Endothelial cell of umbilical vein (primary cell): ENCODE results near the gene PITPNM2. TPM values are rescaled to one million over a fixed set of nuclear protein-coding genes. Genes with fewer than 3 reads are reported as not detected.

ENCODE experiments used
- BruUV-seq: library from RNA; stranded (reverse); fragments of 400-500 nt; replicated peaks from 2 replicates; lab custom pipeline; 2021; lab: Mats Ljungman, UMichigan
- CTCF ChIA-PET: fragments of 300-600, 350-600 bp; sonication (Branson Sonifier 250); formaldehyde crosslinking; loops from one replicate; lab custom pipeline; 2021; ENCODE audit warnings: antibody characterized with exemption, inconsistent platforms; lab: Charles Lee
- POLR2A ChIA-PET: fragments of 300-600, 350-600 bp; sonication (Branson Sonifier 250); formaldehyde crosslinking; loops from one replicate; lab custom pipeline; 2021; ENCODE audit warnings: antibody characterized with exemption, inconsistent platforms; lab: Charles Lee
- DNase-seq: peaks from one replicate; pipeline ENCODE4 v3.0.0-alpha.2; 2011; ENCODE audit warnings: low read depth, low spot score
- FAIRE-seq: peaks from 2 replicates; lab custom pipeline; 2011; peaks lifted over from hg19 to GRCh38; lab: Jason Lieb, UNC
- H2AFZ ChIP-seq: 2 replicates; pipeline ENCODE4 v1.6.0; 2012; ENCODE audit warnings: low read depth, low read length, control low read depth, inconsistent platforms
- H3K27ac ChIP-seq: 2 replicates; pipeline ENCODE4 v1.5.1; 2011; ENCODE audit warnings: low read depth, mild to moderate bottlenecking, control low read depth, low read length, moderate library complexity; ENCODE audit not compliant: insufficient read depth
- H3K27me3 ChIP-seq, 2 experiments: 2 replicates each; pipeline versions ENCODE4 v1.6.0 to v1.6.1; 2011; ENCODE audit warnings: low read length in 2 of 2, mixed read lengths in 1 of 2; ENCODE audit not compliant: control insufficient read depth in 2 of 2, insufficient read depth in 2 of 2
- H3K36me3 ChIP-seq, 2 experiments: 2 replicates in 1 of 2; 3 replicates in 1 of 2; pipeline ENCODE4 v1.5.1; 2011; ENCODE audit warnings: low read length in 2 of 2, mild to moderate bottlenecking in 1 of 2, moderate library complexity in 1 of 2; ENCODE audit not compliant: control insufficient read depth in 2 of 2, insufficient read depth in 2 of 2; ENCODE audit errors: extremely low read depth in 1 of 2
- H3K4me1 ChIP-seq: 3 replicates; pipeline ENCODE4 v1.5.1; 2011; ENCODE audit warnings: mild to moderate bottlenecking, low read length; ENCODE audit not compliant: control insufficient read depth, insufficient read depth; ENCODE audit errors: extremely low read depth
- H3K4me2 ChIP-seq: 2 replicates; pipeline ENCODE4 v1.6.1; 2011; ENCODE audit warnings: low read length, control low read depth, mixed read lengths; ENCODE audit not compliant: insufficient read depth
- H3K4me3 ChIP-seq, 3 experiments: fragments of 200-600 bp in 1 of 3; sonication (generic), shearing (Covaris generic) in 1 of 3; replicated peaks in 1 of 3; 2 replicates each; pipeline ENCODE4 v1.5.1; 2011 to 2016; ENCODE audit warnings: control low read depth in 3 of 3, low read length in 3 of 3, mild to moderate bottlenecking in 2 of 3, inconsistent platforms in 1 of 3, low read depth in 1 of 3, moderate library complexity in 1 of 3; ENCODE audit not compliant: insufficient read depth in 1 of 3
- H3K79me2 ChIP-seq: 2 replicates; pipeline ENCODE4 v1.6.0; 2012; ENCODE audit warnings: low read length, inconsistent platforms; ENCODE audit not compliant: control insufficient read depth, insufficient read depth
- H3K9ac ChIP-seq: replicated peaks from 2 replicates; pipeline ENCODE3; 2011; ENCODE audit warnings: low read length, control low read depth; ENCODE audit not compliant: insufficient read depth; ENCODE audit errors: extremely low read depth
- H3K9me1 ChIP-seq: replicated peaks from 3 replicates; pipeline ENCODE4 v1.6.0; 2011; ENCODE audit warnings: mild to moderate bottlenecking, low read length; ENCODE audit not compliant: control insufficient read depth, insufficient read depth; ENCODE audit errors: extremely low read depth
- H3K9me3 ChIP-seq: replicated peaks from 2 replicates; pipeline ENCODE4 v1.5.1; 2012; ENCODE audit warnings: low read length, inconsistent platforms; ENCODE audit not compliant: control insufficient read depth, insufficient read depth
- H4K20me1 ChIP-seq: replicated peaks from 2 replicates; pipeline ENCODE3; 2011; ENCODE audit warnings: mild to moderate bottlenecking, low read length; ENCODE audit not compliant: control insufficient read depth, insufficient read depth; ENCODE audit errors: extremely low read depth
- EZH2 ChIP-seq: IDR thresholded peaks from 2 replicates; pipeline ENCODE4 v1.6.1; 2012; ENCODE audit warnings: borderline replicate concordance, low read depth, mild to moderate bottlenecking, moderate library complexity, low read length, inconsistent platforms; ENCODE audit not compliant: severe bottlenecking
- FOS ChIP-seq: IDR thresholded peaks from 2 replicates; pipeline ENCODE4 v1.6.1; 2011; ENCODE audit warnings: mild to moderate bottlenecking, low read length, moderate library complexity, borderline replicate concordance; ENCODE audit not compliant: insufficient read depth
- GATA2 ChIP-seq: IDR thresholded peaks from 2 replicates; pipeline ENCODE4 v1.7.0; 2011; ENCODE audit warnings: low read depth, mild to moderate bottlenecking, moderate library complexity, mixed read lengths, low read length; ENCODE audit not compliant: insufficient read length, insufficient read depth
- JUN ChIP-seq: IDR thresholded peaks from 2 replicates; pipeline ENCODE4 v1.6.1; 2011; ENCODE audit warnings: borderline replicate concordance, low read depth; ENCODE audit not compliant: insufficient read length, insufficient read depth
- MYC ChIP-seq: IDR thresholded peaks from one replicate; pipeline ENCODE4 v1.6.1; 2011; ENCODE audit warnings: mild to moderate bottlenecking, low read depth, low read length
- POLR2A ChIP-seq: IDR thresholded peaks from 2 replicates; pipeline ENCODE4 v1.6.1; 2012; ENCODE audit warnings: low read depth, mild to moderate bottlenecking, control low read depth, low read length
- POLR2AphosphoS5 ChIP-seq: IDR thresholded peaks from 2 replicates; pipeline ENCODE4 v1.6.1; 2012; ENCODE audit warnings: low read depth, mild to moderate bottlenecking, control low read depth, low read length, moderate library complexity; ENCODE audit not compliant: insufficient read depth
- dilution Hi-C: fragments of 300-500 bp; cut with MboI; formaldehyde crosslinking; loops from one replicate; pipeline ENCODE4 v1.15.0; 2019; ENCODE audit warnings: low sequenced_read_pairs; ENCODE audit not compliant: extremely low pct_ligation_motif_present
- intact Hi-C: fragments of 100-400 bp; cut with micrococcal nuclease; formaldehyde crosslinking; loops from one replicate; pipeline ENCODE4 v1.10.0; 2022
- polyA plus RNA-seq, 4 experiments: library from polyadenylated mRNA; depleted of rRNA in 3 of 4; stranded (reverse) in 3 of 4; unstranded in 1 of 4; fragments of >200 nt; gene quantifications; 2 replicates each; pipeline versions ENCODE4 v1.2.1 to v1.2.3, GENCODE V29; 2011 to 2012; ENCODE audit warnings: missing spikeins in 1 of 4
- total RNA-seq: library from RNA; stranded (reverse); gene quantifications from 2 replicates; pipeline ENCODE4 v1.2.3, GENCODE V29; 2021
- TF ChIP-seq, protein P1 (sequence below), 2 donors: IDR thresholded peaks; 1 replicate in 1 of 2; 2 replicates in 1 of 2; pipeline ENCODE4 v1.5.1; 2011; ENCODE audit warnings: low read length in 2 of 2, mild to moderate bottlenecking in 2 of 2, moderate library complexity in 2 of 2, control low read depth in 1 of 2, inconsistent platforms in 1 of 2, low read depth in 1 of 2; ENCODE audit not compliant: insufficient read depth in 1 of 2; ENCODE audit errors: extremely low read depth in 1 of 2
- TF ChIP-seq, protein P2 (sequence below): IDR thresholded peaks from 2 replicates; pipeline ENCODE4 v1.6.1; 2011; ENCODE audit not compliant: insufficient read depth, insufficient read length

PITPNM2 gene
- total and polyA plus RNA-seq, 2 donors (not counting 3 experiments of a cell fraction or from before 2014, with no cell fraction given): 4.2 to 15.9 TPM

DNA sequence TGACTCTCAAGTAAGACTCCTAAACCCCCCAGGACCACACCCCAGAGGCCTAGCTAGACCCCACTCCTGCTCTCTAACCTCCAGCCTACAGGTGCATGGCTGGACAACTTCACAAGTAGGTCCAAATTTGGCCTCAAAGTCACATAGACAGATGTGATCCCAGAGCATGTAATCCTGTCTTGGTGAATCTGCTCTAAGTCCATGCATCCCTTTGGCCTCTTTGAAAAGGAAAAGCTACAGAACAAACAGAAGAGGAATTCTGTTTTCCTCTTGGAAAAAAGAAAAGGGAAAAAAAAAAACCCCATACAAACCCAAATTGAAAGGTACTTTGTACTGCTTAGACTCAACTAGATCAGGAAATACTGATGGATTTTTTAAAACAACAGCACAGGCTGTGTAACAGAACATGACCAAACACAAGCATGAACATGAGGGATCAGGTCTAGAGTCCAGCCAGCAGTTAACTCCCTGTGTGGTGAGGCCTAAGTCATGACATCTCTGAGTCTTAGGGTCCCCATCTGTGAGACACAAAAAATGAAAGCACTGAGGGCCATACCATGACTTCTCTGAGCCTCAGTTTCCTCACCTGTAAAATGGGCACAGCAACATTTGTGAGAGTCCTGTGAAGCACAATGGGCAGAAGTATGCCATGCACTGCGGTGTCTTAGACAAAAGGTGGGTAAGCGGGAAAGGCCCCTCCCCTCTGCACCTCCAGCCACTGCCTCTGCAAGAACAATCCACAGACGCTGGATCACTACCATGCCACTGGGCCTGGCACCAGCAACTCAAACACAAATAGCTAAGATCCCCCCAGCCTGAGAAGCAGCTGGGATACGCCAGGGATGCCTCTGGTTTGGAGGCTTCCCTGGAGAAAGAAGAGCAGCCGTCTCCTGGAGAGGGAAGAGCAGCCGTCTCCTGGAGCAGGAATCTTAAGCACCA lies 9.9 kb downstream of the PITPNM2 start:
- H3K36me3 ChIP-seq: no peaks in the 10 kb centered on the region

More for the DNA sequence above, 9.9 kb downstream of the PITPNM2 start:
- no peak overlapping the region for H3K4me2 ChIP-seq
- ChIA-PET CTCF (interaction anchor here (0.8 to 3.1 kb wide), 8 partner anchors 10 to 98 kb away, joined by 3 to 18 read pairs (median 5); partner anchors contain the start of gene PITPNM2), POLR2A (no interaction called here)
- dilution Hi-C loops (no loop called here), intact Hi-C loops (loop anchor here (5.0 kb wide), 1 partner anchor 54 kb away; no protein-coding TSS in a partner anchor)
- no peaks in the 10 kb centered on the region for H4K20me1 ChIP-seq
- H2AFZ ChIP-seq: no peak overlapping the region
- no peak overlapping the region for H3K9ac ChIP-seq
- no peak for DNase-seq
- H3K27ac ChIP-seq: peak overlapping the region; percentile 34
- no peak overlapping the region for H3K4me3 ChIP-seq
- no peaks in the 10 kb centered on the region for H3K27me3 ChIP-seq
- peak; percentile 76 for FAIRE-seq
- peaks cover 29% of the 10 kb centered on the region for H3K4me1 ChIP-seq
- no peaks in the 10 kb centered on the region for H3K9me1 ChIP-seq
- no peaks in the 10 kb centered on the region for H3K9me3 ChIP-seq
- no TSS peak for BruUV-seq
- TF ChIP-seq GATA2: no peak
- no peak for TF ChIP-seq EZH2
- no peak for TF ChIP-seq FOS
- no peak for TF ChIP-seq POLR2A
- TF ChIP-seq POLR2AphosphoS5: no peak
- TF ChIP-seq, protein P1, sequence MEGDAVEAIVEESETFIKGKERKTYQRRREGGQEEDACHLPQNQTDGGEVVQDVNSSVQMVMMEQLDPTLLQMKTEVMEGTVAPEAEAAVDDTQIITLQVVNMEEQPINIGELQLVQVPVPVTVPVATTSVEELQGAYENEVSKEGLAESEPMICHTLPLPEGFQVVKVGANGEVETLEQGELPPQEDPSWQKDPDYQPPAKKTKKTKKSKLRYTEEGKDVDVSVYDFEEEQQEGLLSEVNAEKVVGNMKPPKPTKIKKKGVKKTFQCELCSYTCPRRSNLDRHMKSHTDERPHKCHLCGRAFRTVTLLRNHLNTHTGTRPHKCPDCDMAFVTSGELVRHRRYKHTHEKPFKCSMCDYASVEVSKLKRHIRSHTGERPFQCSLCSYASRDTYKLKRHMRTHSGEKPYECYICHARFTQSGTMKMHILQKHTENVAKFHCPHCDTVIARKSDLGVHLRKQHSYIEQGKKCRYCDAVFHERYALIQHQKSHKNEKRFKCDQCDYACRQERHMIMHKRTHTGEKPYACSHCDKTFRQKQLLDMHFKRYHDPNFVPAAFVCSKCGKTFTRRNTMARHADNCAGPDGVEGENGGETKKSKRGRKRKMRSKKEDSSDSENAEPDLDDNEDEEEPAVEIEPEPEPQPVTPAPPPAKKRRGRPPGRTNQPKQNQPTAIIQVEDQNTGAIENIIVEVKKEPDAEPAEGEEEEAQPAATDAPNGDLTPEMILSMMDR (IDR thresholded peaks at IDR 0.05; ENCODE audit: extremely low read depth in 1 of 2, insufficient read depth in 1 of 2, low read depth in 1 of 2, low read length in 2 of 2): no peak
- no peak for TF ChIP-seq MYC
- TF ChIP-seq, protein P2, sequence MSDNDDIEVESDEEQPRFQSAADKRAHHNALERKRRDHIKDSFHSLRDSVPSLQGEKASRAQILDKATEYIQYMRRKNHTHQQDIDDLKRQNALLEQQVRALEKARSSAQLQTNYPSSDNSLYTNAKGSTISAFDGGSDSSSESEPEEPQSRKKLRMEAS: no peak
- no peak for TF ChIP-seq JUN
- peaks cover 29% of the 10 kb centered on the region for H3K79me2 ChIP-seq
